HG02571 (cell line): ENCODE measurements around the gene GPC4.

Experiments
- ATAC-seq: cut with Tn5 transposase; IDR thresholded peaks from one replicate; pipeline ENCODE4 v1.9.1; 2021; ENCODE audit warnings: mild to moderate bottlenecking, moderate library complexity; ENCODE audit not compliant: unreplicated experiment

GPC4 gene

DNA sequence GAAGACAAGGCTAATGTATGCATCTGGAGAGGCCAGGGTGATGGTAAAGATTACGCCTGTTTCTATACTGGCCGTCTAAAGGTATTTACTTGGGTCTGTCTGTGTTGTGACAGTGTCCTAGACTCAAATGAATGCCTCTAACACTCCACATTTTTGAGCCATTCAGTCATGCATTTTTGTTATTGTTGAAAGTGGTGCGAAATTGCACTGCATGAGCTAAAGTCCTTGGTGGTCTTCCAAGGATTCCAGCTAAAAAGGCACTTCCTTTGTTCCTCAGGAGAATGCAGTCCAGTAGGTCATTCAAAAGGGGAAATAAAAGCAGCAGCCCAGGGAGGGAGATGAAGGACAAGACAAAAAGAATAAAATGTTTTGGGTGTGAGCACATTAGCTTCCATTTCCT, 3.0 kb downstream of the GPC4 start:
- no peak for ATAC-seq

DNA sequence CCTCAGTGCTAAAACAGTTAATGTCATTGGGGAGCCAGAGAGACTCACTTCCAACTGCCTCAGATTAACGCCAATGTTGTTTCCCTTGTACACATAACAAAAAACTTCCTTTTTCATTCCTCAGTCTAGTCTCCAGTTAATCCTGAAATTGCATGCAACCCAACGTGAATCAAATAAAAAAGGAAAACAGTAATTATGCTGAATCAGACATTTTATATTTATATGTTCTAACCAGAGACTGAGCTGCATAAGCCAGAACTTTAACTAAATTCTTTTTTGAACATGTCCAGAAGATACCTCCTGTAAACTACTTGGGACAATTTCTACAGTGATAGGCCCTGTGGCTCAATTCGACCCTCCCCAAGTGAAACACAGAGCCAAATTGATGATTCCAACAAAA, 4.7 kb downstream of the GPC4 start:
- no peak for ATAC-seq

DNA sequence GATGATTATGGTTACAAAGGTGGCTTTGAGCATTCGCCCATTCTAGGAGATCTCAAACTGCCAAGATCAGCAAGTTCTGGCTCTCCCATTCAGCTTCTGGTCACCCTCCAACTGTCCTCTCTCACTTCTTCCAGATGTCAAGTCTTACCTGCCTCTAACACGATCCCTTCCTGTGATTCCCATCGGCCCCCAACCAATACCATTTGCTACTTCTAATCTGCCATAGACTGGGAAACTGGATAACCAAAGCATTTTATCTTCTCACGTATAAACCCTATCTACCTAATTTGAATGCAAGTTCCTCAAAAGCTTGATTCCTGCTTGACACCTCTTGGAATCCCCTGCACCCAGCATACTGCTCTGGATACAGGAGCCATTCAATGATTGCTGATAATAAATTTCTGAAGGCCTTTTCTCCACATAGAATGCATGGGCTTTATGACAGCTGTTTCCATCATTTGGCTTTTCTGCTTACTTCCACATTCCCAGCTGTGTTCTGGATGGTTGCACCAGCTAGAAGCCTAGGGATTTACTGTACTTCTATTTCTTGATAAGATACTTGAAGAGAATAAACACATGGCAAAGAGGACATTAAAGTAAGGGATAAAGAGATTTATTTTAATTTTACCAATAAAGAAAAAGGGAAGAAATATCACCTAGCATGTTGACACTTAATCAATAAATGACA, 9.6 kb downstream of the GPC4 start:
- ATAC-seq: no peak

- no peak for ATAC-seq
These were observed 11.3 kb downstream of the GPC4 start for GRCh38 chrX:133403984-133404383.

DNA sequence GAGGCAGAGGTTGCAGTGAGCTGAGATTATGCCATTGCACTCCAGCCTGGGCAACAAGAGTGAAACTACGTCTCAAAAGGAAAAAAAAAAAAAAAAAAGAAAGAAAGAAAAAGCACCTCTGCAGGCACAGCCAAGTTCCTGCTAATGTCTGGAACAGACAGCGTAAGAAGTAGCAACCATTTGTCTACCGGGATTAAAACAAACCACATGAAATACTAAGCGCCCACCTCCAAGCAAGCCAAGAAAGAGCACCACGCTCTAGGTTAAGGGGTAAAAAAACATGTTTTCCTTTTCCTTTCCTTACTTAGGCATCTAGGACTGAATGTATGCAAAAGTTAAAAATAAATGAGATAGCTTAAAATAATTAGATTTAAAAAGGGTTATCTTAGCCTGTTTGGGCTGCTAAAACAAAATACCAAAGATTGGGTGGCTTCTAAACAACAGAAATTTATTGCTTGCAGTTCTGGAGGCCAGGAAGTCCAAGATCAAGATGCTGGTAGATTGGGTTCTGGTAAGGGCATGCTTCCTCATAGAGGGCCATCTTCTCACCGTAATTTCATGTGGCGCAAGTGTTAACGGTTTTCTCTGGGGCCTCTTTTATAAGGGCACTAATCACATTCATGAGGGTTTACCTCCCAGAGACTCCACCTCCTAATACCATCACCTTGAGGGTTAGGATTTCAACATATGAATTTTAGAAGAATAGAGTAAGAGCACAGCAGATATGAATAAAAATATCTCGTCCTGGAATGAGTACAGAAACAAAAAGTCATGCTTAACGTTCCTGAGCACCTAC, 12.3 kb downstream of the GPC4 start:
- no peak for ATAC-seq

- ATAC-seq: no peak
These were observed 13.2 kb downstream of the GPC4 start for GRCh38 chrX:133402042-133402453.

- ATAC-seq: no peak
These were observed 13.8 kb downstream of the GPC4 start for GRCh38 chrX:133401536-133401935.

DNA sequence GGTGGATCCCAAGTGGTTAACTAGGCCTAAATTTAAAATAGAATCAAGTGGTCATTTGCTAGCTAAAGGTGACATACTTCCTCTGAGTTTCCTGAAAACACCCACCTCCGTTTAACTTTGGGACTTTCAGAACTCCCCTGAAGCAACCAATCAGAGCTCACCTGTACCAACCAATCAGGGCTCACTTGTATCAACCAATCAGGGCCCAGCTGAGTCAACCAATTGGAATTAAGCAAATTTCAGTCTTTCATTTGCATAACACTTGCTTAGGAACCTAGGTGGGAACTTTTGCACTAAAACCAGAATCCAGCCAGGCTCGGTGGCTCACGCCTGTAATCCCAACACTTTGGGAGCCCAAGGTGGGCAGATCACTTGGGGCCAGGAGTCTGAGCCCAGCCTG, 15.9 kb downstream of the GPC4 start:
- no peak for ATAC-seq

DNA sequence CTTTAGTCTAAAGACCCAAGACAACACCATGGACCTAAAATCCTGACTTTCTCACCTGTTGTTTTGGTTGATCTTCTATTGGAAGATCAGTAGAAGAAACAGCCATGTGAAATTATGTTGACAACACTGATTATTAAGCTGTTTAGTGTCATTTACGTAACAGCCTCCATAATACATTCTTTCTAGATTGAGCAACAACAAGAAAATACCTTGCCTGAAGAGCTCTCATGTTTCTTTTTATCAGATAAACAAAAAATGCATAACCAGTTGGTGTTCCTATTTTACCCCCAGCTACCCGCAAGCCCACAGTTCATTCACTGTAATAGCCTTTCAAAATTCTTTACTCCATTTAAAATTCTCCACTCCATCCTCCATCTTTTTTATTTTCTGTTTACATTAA, 20.5 kb downstream of the GPC4 start:
- ATAC-seq: no peak

GRCh38 chrX:133392671-133393070, 22.6 kb downstream of the GPC4 start:
- ATAC-seq: no peak

GRCh38 chrX:133391111-133391510, 24.2 kb downstream of the GPC4 start:
- ATAC-seq: no peak

DNA sequence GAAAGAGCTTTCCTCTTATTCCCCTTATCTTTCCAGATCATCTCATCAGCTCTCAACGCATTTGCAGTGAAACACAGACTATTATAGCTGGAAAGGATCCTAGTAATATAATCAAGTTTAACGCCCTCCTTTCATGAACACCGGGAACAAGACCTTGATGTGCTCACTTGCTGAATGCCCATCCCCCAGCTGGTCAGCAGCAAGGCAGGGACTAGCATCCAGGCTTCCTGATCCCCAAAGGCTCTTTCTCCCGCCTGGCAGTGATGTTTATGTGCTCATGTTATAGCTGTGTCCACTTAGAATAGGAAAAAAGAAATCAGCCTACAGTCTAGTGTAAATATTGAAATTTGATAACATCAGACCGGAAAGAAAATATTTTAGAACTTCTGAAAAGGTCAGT, 24.6 kb downstream of the GPC4 start:
- no peak for ATAC-seq

GRCh38 chrX:133389975-133390374, 25.3 kb downstream of the GPC4 start:
- ATAC-seq: no peak

DNA sequence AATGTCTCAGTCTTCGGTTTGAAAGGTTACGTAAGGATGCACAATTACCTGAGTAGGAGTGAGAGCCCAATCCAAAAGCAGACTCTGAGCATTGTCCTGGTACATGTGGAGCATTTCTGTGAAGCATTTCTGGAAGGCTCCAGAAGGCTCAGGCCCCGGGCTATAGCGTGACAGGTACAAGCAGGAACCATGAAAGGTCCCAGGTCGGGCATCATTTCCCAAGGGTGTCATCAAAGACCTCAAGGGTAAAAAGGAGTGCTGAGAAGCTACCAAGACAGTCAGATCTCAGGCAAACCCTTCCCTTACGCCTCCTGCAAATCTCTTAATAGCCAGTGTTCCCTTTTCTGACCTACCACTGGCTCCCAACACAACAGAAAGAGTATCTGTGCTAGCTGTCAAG, 30.8 kb downstream of the GPC4 start:
- ATAC-seq: no peak

GRCh38 chrX:133380711-133381619, 34.3 kb downstream of the GPC4 start:
- ATAC-seq: no peak

- ATAC-seq: no peak
These were observed 38.9 kb downstream of the GPC4 start for GRCh38 chrX:133376422-133376821.

GRCh38 chrX:133375615-133376340, 39.5 kb downstream of the GPC4 start:
- ATAC-seq: no peak

DNA sequence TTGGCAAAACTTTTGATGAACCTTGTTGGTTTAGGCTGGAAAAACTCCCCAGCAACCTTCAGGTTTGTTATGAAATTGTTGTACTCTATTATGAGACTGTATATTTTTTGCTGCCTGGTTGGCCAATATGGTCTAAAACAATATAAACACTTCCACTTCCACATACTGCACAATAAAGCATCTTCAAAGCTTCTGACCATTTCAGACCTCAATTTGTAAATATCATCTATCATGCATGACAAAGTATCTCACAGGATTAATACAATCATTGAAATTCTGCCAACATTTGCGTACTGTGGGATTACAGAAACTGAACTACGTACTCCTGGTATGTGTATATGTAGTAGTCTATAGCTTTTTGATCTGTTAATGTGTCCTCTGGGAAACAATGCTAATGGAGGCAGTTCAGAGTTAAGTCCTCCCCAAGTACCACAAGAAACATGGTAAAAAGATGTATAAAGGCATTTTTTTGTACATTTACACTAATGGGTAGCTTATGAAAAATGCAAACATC, 40.4 kb downstream of the GPC4 start:
- ATAC-seq: no peak

DNA sequence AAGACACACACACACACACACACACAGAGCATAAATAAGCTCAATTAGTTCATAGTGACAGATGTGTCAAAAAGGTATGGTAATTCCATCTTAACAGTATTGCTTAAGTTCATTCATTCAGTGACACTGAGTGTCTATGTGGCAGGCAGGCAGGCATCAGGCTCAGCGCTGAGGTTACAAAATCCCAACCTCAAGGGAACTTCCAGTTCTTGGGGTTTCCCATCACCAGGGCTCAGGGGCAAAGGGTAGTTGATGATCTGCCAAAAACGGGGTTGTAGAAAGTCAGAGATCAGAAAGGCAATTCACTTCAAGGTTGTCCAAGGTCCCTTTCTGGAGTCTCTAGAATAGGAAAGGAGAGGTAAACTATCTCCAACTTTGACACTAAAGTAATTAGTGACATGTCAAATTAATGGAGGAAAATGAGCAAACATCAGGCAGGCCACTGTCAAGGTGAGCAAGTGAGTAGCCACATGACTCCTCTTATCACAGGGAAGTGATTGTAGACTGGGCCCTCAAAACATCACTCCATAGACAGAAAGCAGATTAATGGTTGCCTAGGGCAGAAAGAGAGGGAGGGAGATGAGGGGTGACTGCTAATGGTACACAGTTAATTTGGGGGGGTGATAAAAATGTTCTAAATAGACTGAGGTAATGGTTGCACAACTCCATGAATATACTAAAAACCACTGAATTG, 41.8 kb downstream of the GPC4 start:
- no peak for ATAC-seq

GRCh38 chrX:133370696-133371275, 44.5 kb downstream of the GPC4 start:
- no peak for ATAC-seq
